NCI-H524 (cell line): ENCODE data around the gene BLVRA.
A peak's percentile ranks its signal among the peaks of the same experiment; 100 is the strongest.
"Not testable (repeated sequence)": the region's sequence is repeated elsewhere in the genome, so short reads cannot be mapped to it uniquely, and the experiment has no call there.

Source experiments
- DNase-seq, 2 experiments: peaks; one replicate each; lab custom pipeline; 2025; lab: John Stamatoyannopoulos, UW

Gene BLVRA

GRCh38 chr7:43758029-43758821 lies at the start of gene BLVRA:
Gene BLVRA, plus strand, starts transcription at chr7:43758680. Its CDS starts 12,479 bp downstream, at chr7:43771159.
- DNase-seq = peak; percentile 16 to 56

- no peak for DNase-seq
Observed at GRCh38 chr7:43711503-43711902, 47.0 kb upstream of the BLVRA start.

- not testable (repeated sequence) for DNase-seq
Observed at GRCh38 chr7:43715966-43716365, 42.5 kb upstream of the BLVRA start.

GRCh38 chr7:43716598-43716997 lies 41.9 kb upstream of the BLVRA start:
- DNase-seq = no peak

GRCh38 chr7:43721193-43721806 lies 37.2 kb upstream of the BLVRA start:
- DNase-seq = peak in 1 of 2 experiments; percentile 29

- DNase-seq = no peak
Observed at GRCh38 chr7:43723007-43723341, 35.5 kb upstream of the BLVRA start.

GRCh38 chr7:43725251-43725650 lies 33.2 kb upstream of the BLVRA start:
- no peak for DNase-seq

GRCh38 chr7:43726466-43726865 lies 32.0 kb upstream of the BLVRA start:
- no peak for DNase-seq

- DNase-seq = no peak
Observed at GRCh38 chr7:43727003-43727402, 31.5 kb upstream of the BLVRA start.

GRCh38 chr7:43727494-43727893 lies 31.0 kb upstream of the BLVRA start:
- no peak for DNase-seq

GRCh38 chr7:43729214-43729923 lies 29.1 kb upstream of the BLVRA start, which contains the start of gene COA1:
Gene COA1, minus strand, starts transcription at chr7:43729523. Its CDS starts 80,909 bp downstream, at chr7:43648614.
- peak; percentile 74 to 87 for DNase-seq

- no peak for DNase-seq
Observed at GRCh38 chr7:43729924-43730248, 28.6 kb upstream of the BLVRA start.

- not testable (repeated sequence) for DNase-seq
Observed at GRCh38 chr7:43731494-43731893, 27.0 kb upstream of the BLVRA start.

GRCh38 chr7:43734575-43735332 lies 23.7 kb upstream of the BLVRA start:
- not testable (repeated sequence) for DNase-seq

GRCh38 chr7:43735403-43735801 lies 23.1 kb upstream of the BLVRA start:
- DNase-seq = no peak

- DNase-seq = no peak
Observed at GRCh38 chr7:43735802-43736603, 22.5 kb upstream of the BLVRA start.

- no peak for DNase-seq
Observed at GRCh38 chr7:43737467-43738127, 20.9 kb upstream of the BLVRA start.

GRCh38 chr7:43742692-43743091 lies 15.8 kb upstream of the BLVRA start:
- DNase-seq = no peak

GRCh38 chr7:43747328-43748105 lies 11.0 kb upstream of the BLVRA start:
- no peak for DNase-seq

GRCh38 chr7:43749383-43749940 lies 9.0 kb upstream of the BLVRA start:
- DNase-seq = no peak
